Ascending aorta (tissue), 2 donors: Measurements from ENCODE around the gene RBMXL3. TPM values are rescaled to one million over a fixed set of nuclear protein-coding genes. Genes with fewer than 3 reads are reported as not detected.

Experiments used
- DNase-seq, 2 donors: peaks; one replicate each; pipeline ENCODE4 v3.0.0-alpha.2; 2019; ENCODE audit warnings: low spot score in 2 of 2
- H3K27ac ChIP-seq, 2 donors: fragments of 200-600 bp; sonication (generic); one replicate each; pipeline ENCODE4 v1.5.1; 2016 to 2017; ENCODE audit warnings: mild to moderate bottlenecking in 1 of 2
- H3K27me3 ChIP-seq: fragments of 200-600 bp; sonication (generic); one replicate; pipeline ENCODE4 v1.5.1; 2017
- H3K36me3 ChIP-seq, 2 donors: fragments of 200-600 bp; sonication (generic); one replicate each; pipeline ENCODE4 v1.5.1; 2016
- H3K4me1 ChIP-seq, 2 donors: fragments of 200-600 bp; sonication (generic); one replicate each; pipeline ENCODE4 v1.5.1; 2016 to 2017; ENCODE audit warnings: mild to moderate bottlenecking in 1 of 2
- H3K4me3 ChIP-seq, 2 donors: fragments of 200-600 bp; sonication (generic); one replicate each; pipeline ENCODE4 v1.5.1; 2016 to 2017; ENCODE audit warnings: mild to moderate bottlenecking in 1 of 2
- H3K9me3 ChIP-seq, 2 donors: fragments of 200-600 bp; sonication (generic); one replicate each; pipeline ENCODE4 v1.5.1; 2016
- CTCF ChIP-seq, 3 experiments: fragments of 200-600 bp in 2 of 3; fragments of 450-650 bp in 1 of 3; sonication (generic) in 2 of 3; IDR thresholded peaks; one replicate each; pipeline ENCODE4 v1.5.1; 2016 to 2019; ENCODE audit warnings: antibody characterized with exemption in 3 of 3, mild to moderate bottlenecking in 1 of 3, moderate library complexity in 1 of 3
- intact Hi-C: fragments of 100-400 bp; cut with DNase I; formaldehyde crosslinking; loops from one replicate; pipeline ENCODE4 v1.15.1; 2023
- total RNA-seq: library from RNA; depleted of rRNA; stranded (reverse); fragments of >200 nt; gene quantifications from one replicate; pipeline ENCODE4 v1.1.0, GENCODE V29; 2016

The RBMXL3 gene
- total RNA-seq, 1 donor from 2014 or later: not detected

GRCh38 chrX:115178473-115178872, 10.7 kb upstream of the RBMXL3 start:
- intact Hi-C loops: no loop called here
- DNase-seq: no peak
- no peaks in the 10 kb centered on the region for H3K27me3 ChIP-seq
- no peak for TF ChIP-seq CTCF (IDR thresholded peaks at IDR 0.05)
- no peak overlapping the region for H3K4me3 ChIP-seq
- no peaks in the 10 kb centered on the region for H3K9me3 ChIP-seq
- no peaks in the 10 kb centered on the region for H3K36me3 ChIP-seq
- no peaks in the 10 kb centered on the region for H3K4me1 ChIP-seq
- no peak overlapping the region for H3K27ac ChIP-seq

DNA sequence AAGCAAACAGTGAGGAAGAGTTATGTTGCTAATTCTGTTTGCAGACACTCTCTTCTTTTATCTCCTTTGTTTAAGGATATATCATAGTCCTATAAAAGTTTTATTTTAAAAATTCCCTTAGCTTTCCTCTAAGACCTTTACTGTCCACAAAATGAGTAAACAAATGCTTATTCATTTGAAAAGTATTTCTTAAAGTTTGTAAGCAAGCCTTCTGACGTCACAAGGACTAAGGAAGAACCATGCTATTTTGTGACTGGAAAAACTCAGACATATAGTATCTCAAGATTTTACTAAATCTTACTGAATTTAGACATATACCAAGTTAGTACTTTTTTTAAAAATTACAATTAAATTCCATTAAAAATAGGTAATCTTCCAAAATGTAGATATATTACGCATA, 5.2 kb upstream of the RBMXL3 start:
- intact Hi-C loops: no loop called here

GRCh38 chrX:115189646-115190635, 731 bp downstream of the RBMXL3 start:
- intact Hi-C loops: no loop called here
- H3K27me3 ChIP-seq: no peaks in the 10 kb centered on the region
- no peaks in the 10 kb centered on the region for H3K36me3 ChIP-seq
- no peak for DNase-seq
- no peak for TF ChIP-seq CTCF (IDR thresholded peaks at IDR 0.05)
- H3K27ac ChIP-seq: no peak overlapping the region
- H3K9me3 ChIP-seq: no peaks in the 10 kb centered on the region
- no peak overlapping the region for H3K4me3 ChIP-seq
- no peaks in the 10 kb centered on the region for H3K4me1 ChIP-seq

More for the DNA sequence above, 5.2 kb upstream of the RBMXL3 start:
- H3K4me1 ChIP-seq: no peaks in the 10 kb centered on the region
- TF ChIP-seq CTCF (IDR thresholded peaks at IDR 0.05): no peak
- no peak for DNase-seq
- H3K27ac ChIP-seq: no peak overlapping the region
- H3K9me3 ChIP-seq: no peaks in the 10 kb centered on the region
- no peak overlapping the region for H3K4me3 ChIP-seq
- no peaks in the 10 kb centered on the region for H3K27me3 ChIP-seq
- H3K36me3 ChIP-seq: no peaks in the 10 kb centered on the region

DNA sequence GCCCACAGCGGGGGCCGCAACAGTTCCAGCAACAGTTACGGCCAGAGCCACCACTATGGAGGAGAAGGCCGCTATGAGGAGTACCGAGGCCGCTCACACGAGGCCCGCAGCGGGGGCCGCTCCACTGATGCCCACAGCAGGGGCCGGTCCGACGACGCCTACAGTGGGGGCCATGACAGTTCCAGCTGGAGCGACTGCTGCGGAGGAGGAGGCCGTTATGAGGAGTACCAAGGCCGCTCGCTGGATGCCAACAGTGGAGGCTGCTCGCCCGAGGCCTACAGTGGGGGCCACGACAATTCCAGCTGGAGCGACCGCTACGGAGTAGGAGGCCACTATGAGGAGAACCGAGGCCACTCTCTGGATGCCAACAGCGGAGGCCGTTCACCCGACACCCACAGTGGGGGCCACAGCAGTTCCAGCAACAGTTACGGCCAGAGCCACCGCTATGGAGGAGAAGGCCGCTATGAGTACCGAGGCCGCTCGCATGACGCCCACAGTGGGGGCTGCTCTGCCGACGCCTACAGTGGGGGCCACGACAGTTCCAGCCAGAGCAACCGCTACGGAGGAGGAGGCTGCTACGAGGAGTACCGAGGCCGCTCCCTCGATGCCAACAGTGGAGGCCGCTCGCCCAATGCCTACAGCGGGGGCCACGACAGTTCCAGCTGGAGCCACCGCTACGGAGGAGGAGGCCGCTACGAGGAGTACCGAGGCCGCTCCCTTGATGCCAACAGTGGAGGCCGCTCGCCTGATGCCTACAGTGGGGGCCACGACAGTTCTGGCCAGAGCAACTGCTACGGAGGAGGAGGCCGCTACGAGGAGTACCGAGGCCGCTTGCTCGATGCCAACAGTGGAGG, 1.7 kb downstream of the RBMXL3 start:
- no peak for DNase-seq
- no peak for TF ChIP-seq CTCF (IDR thresholded peaks at IDR 0.05)
- Histone ChIP-seq H3K4me3 (no peak overlapping the region), H3K27ac (no peak overlapping the region), H3K9me3 (no peaks in the 10 kb centered on the region), H3K4me1 (no peaks in the 10 kb centered on the region), H3K36me3 (no peaks in the 10 kb centered on the region), H3K27me3 (no peaks in the 10 kb centered on the region)
- intact Hi-C loops: no loop called here

DNA sequence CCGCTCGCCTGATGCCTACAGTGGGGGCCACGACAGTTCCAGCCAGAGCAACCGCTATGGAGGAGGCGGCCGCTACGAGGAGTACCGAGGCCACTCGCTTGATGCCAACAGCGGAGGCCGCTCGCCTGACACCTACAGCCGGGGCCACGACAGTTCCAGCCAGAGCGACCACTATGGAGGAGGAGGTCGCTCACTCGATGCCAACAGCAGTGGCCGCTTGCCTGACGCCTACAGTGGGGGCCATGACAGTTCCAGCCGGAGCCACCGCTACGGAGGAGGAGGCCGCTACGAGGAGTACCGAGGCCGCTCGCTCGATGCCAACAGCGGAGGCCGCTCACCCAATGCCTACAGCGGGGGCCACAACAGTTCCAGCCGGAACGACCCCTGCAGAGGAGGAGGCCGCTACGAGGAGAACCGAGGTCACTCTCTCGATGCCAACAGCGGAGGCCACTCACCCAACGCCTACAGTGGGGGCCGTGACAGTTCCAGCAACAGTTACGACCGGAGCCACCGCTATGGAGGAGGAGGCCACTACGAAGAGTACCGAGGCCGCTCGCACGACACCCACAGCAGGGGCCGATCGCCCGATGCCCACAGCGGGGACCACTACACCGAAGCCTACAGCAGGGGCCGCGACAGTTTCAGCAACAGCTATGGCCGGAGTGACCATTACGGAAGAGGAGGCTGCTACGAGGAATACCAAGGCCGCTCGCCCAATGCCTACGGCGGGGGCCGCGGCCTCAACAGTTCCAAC, 2.5 kb downstream of the RBMXL3 start:
- no peak overlapping the region for H3K4me3 ChIP-seq
- no peaks in the 10 kb centered on the region for H3K9me3 ChIP-seq
- no peaks in the 10 kb centered on the region for H3K27me3 ChIP-seq
- H3K36me3 ChIP-seq: no peaks in the 10 kb centered on the region
- intact Hi-C loops: no loop called here
- H3K27ac ChIP-seq: no peak overlapping the region
- no peaks in the 10 kb centered on the region for H3K4me1 ChIP-seq
- DNase-seq: no peak
- TF ChIP-seq CTCF (IDR thresholded peaks at IDR 0.05): no peak
